ENCODE measurements around the gene PPFIA1. TPM values are rescaled to one million over a fixed set of nuclear protein-coding genes. Genes with fewer than 3 reads are reported as not detected.
"Not testable (repeated sequence)": the region's sequence is repeated elsewhere in the genome, so short reads cannot be mapped to it uniquely, and the experiment has no call there.

Gene PPFIA1
- total and polyA plus RNA-seq, 2 experiments from 2014 or later, result 34.1 to 48.1 TPM

DNA sequence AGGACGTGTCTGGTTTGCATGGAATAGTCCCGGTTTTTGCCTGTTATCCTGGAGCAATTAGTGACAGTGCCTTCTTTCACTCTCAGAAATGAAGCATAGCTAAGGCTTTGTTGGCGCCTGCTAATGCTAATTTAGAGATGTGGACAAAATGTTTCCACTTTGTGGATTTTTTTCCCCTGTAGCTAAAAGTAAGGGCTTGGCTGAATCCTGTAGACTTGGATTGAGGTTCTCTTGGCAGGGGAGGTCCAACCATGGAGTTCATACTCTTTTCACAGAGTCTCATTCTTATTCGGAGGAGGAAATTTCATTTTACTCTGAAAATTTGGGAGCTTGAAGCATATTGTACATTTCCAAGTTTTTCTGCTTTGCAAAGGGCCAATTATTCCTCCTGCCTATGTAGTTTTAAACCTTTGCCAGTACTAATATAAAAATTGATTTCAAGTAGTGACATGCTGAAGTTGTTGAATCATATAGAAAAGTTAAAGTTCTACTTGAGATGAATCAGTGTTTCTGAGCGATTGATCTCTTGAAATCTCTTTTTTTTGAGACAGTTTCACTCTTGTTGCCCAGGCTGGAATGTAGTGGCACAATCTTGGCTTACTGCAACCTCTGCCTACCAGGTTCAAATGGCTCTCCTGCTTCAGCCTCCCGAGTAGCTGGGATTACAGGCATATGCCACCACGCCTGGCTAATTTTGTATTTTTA is 20.0 kb downstream of the PPFIA1 start:
- H3K9me3 ChIP-seq (ENCODE audit: low read depth), result no peaks in the 10 kb centered on the region
- H3K36me3 ChIP-seq, result peaks cover 4% of the 10 kb centered on the region
- no peak for TF ChIP-seq CTCF (IDR thresholded peaks at IDR 0.05; ENCODE audit: low read depth, low read length)
- no peak overlapping the region for H3K4me3 ChIP-seq
- H3K4me1 ChIP-seq (ENCODE audit: low read depth), result no peaks in the 10 kb centered on the region
- no peak for DNase-seq (ENCODE audit: low read depth in 1 of 2, low spot score in 1 of 2)
- H3K27ac ChIP-seq, result no peak overlapping the region
- no peaks in the 10 kb centered on the region for H3K27me3 ChIP-seq

DNA sequence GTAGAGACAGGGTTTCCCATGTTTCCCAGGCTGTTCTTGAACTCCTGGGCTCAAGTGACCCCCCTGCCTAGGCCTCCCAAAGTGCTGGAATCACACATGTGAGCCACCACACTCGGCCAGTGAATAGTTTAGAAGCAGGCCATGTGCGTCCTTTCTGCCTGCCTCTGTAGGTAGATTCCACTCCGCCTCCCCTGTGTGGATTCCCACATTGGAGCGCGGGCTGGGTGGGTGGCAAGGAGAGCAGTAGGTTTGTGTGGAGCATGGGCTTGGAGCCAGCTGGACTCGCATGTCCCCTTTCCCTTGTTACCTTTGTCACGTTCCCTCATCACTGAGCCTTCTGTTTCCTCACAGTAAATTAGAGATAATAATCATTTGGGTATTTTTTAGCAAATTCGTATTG is 21.7 kb downstream of the PPFIA1 start:
- no peaks in the 10 kb centered on the region for H3K36me3 ChIP-seq
- H3K27ac ChIP-seq, result no peak overlapping the region
- H3K9me3 ChIP-seq (ENCODE audit: low read depth), result no peaks in the 10 kb centered on the region
- DNase-seq (ENCODE audit: low read depth in 1 of 2, low spot score in 1 of 2), result no peak
- no peaks in the 10 kb centered on the region for H3K27me3 ChIP-seq
- H3K4me1 ChIP-seq (ENCODE audit: low read depth), result no peaks in the 10 kb centered on the region
- no peak overlapping the region for H3K4me3 ChIP-seq
- no peak for TF ChIP-seq CTCF (IDR thresholded peaks at IDR 0.05; ENCODE audit: low read depth, low read length)

GRCh38 chr11:70292863-70293262 is 22.4 kb downstream of the PPFIA1 start:
- no peak for DNase-seq (ENCODE audit: low read depth in 1 of 2, low spot score in 1 of 2)
- Histone ChIP-seq H3K4me1 (ENCODE audit: low read depth) (no peaks in the 10 kb centered on the region), H3K9me3 (ENCODE audit: low read depth) (no peaks in the 10 kb centered on the region), H3K27me3 (no peaks in the 10 kb centered on the region), H3K27ac (no peak overlapping the region), H3K4me3 (no peak overlapping the region), H3K36me3 (no peaks in the 10 kb centered on the region)
- TF ChIP-seq CTCF (IDR thresholded peaks at IDR 0.05; ENCODE audit: low read depth, low read length), result no peak

GRCh38 chr11:70295166-70295565 is 24.7 kb downstream of the PPFIA1 start:
- H3K4me3 ChIP-seq; H3K4me1 ChIP-seq (ENCODE audit: low read depth); H3K36me3 ChIP-seq; H3K9me3 ChIP-seq (ENCODE audit: low read depth); H3K27me3 ChIP-seq; H3K27ac ChIP-seq; DNase-seq (ENCODE audit: low read depth in 1 of 2, low spot score in 1 of 2): not testable (repeated sequence)

GRCh38 chr11:70296681-70297080 is 26.2 kb downstream of the PPFIA1 start:
- H3K4me3 ChIP-seq, result no peak overlapping the region
- no peak for DNase-seq (ENCODE audit: low read depth in 1 of 2, low spot score in 1 of 2)
- TF ChIP-seq CTCF (IDR thresholded peaks at IDR 0.05; ENCODE audit: low read depth, low read length), result no peak
- H3K27ac ChIP-seq, result no peak overlapping the region
- H3K27me3 ChIP-seq, result no peaks in the 10 kb centered on the region
- H3K36me3 ChIP-seq, result no peaks in the 10 kb centered on the region
- H3K4me1 ChIP-seq (ENCODE audit: low read depth), result no peaks in the 10 kb centered on the region
- H3K9me3 ChIP-seq (ENCODE audit: low read depth), result no peaks in the 10 kb centered on the region

DNA sequence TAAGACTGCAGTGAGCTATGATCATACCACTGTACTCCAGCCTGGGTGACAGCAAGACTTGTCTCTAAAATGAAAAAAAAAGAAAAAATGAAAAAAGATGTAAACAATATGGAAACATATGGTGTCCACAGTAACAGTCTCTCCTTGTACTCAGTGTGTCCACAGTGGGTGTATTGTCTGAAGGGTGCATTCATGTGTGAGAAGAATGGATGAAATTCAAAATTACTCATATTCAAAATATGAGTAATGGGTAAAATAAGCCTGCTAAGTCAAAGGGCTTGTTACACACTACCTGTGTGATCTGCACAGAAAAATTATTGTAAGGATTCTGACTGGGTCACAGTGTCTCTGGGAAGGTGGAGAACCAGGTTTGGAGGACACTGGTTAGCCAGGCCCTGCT is 26.9 kb downstream of the PPFIA1 start:
- no peaks in the 10 kb centered on the region for H3K4me1 ChIP-seq (ENCODE audit: low read depth)
- TF ChIP-seq CTCF (IDR thresholded peaks at IDR 0.05; ENCODE audit: low read depth, low read length), result no peak
- DNase-seq (ENCODE audit: low read depth in 1 of 2, low spot score in 1 of 2), result no peak
- H3K4me3 ChIP-seq, result no peak overlapping the region
- no peaks in the 10 kb centered on the region for H3K36me3 ChIP-seq
- no peaks in the 10 kb centered on the region for H3K27me3 ChIP-seq
- no peaks in the 10 kb centered on the region for H3K9me3 ChIP-seq (ENCODE audit: low read depth)
- no peak overlapping the region for H3K27ac ChIP-seq
